Endometrial microvascular endothelial cells (primary cell): ENCODE results near the gene LYPLA2. TPM values are rescaled to one million over a fixed set of nuclear protein-coding genes. Genes with fewer than 3 reads are reported as not detected.
"Not testable (repeated sequence)": the region's sequence is repeated elsewhere in the genome, so short reads cannot be mapped to it uniquely, and the experiment has no call there.

Experiments
- in situ Hi-C: cut with HindIII; loops from 2 replicates; pipeline ENCODE4 v1.10.0; 2017; ENCODE audit warnings: low sequenced_read_pairs, low pct_unique_long_range_greater_than_20kb; ENCODE audit errors: inconsistent ontology term
- total RNA-seq: library from RNA; depleted of rRNA; stranded (reverse); fragments of >200 nt; gene quantifications from one replicate; pipeline ENCODE4 v1.2.3, GENCODE V29; 2015; ENCODE audit errors: inconsistent ontology term

LYPLA2 gene
- total RNA-seq, 1 donor from 2014 or later = 167 TPM

DNA sequence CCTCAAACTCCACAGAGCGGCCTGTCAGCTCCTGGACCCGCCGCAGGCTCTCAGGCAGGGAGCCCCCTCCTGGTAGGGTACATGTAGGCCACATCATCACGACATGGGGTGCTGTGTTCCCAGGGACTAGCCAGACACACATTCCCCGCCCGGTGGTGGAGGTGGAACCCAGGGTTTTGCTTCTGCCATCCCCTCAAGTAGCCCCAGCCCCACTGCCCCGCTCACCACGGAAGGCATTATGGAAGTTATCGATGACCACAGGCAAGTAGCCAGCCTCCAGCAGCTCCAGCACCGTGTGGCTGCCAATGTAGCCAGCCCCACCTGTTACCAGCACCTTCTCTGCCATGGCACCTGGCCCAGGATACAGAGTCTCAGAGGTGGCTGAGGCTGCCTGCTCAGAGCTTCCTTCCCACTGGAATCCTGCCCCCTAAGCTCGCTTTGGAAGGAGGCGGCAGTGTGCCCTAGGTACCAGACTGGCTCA, 7.8 kb downstream of the LYPLA2 start:
- in situ Hi-C loops = no loop called here

DNA sequence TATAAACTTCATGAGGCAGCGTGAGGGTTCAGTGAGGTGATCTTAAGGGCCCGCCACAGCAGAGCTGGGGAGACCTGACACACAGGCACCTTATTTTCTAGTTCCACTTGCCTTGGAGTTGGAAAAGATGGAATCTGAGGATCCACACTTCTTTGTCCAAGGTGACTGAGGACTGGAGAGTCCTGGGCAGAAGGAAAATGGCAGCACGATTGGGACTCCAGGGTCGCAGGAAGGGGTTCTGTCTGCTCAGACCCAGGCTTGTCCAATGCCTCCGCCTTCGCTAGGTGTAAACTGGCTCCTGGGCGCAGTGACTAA, 8.3 kb downstream of the LYPLA2 start:
- in situ Hi-C loops = no loop called here

DNA sequence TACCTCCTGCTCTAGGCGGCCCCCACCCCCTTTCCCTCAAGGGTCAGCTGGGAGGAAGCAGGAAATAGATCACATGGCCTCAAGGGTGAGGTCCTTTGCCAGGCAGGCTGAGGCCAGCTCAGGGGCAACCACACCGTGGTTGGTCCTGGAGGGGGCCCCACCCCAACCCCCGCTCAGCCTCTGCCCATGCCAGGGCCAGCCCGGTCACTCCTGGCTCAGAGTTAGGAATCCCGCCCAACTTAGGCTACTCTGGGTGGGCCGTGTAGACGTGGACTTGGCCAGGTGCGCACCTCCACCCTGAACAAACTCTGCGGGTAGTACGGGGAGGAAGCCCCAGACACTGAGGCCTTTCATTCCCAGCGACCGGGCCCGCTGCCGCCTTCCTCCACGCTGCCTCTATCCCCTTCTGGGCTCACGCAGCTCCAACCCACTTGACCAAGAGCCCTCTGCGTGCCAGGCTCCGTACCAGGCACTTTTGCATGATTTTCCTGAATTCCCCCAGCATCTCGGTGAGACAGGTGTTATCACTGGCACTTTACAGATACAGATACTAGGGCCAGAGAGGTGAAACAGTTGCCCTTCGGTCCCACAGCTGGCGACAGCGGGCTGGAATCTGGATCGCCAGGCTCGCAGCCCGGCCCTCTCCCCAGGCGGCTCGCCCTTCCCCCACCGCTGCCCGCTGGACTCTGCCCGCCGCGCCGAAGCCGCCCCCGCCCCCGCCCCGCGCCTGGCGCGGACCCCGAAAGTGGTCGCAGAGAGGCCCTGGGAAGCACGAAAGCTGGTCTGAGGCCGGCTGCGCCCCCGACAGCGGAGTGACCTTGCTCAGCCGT, 8.8 kb downstream of the LYPLA2 start:
- in situ Hi-C loops = no loop called here

- in situ Hi-C loops = no loop called here
Measured at GRCh38 chr1:23800400-23801337, 9.7 kb downstream of the LYPLA2 start, which contains the start of gene GALE. GALE (minus strand) TSS chr1:23800754; CDS start chr1:23799007, 1,747 bp downstream.

- in situ Hi-C loops = no loop called here
Measured at GRCh38 chr1:23801338-23801748, 10.4 kb downstream of the LYPLA2 start.

DNA sequence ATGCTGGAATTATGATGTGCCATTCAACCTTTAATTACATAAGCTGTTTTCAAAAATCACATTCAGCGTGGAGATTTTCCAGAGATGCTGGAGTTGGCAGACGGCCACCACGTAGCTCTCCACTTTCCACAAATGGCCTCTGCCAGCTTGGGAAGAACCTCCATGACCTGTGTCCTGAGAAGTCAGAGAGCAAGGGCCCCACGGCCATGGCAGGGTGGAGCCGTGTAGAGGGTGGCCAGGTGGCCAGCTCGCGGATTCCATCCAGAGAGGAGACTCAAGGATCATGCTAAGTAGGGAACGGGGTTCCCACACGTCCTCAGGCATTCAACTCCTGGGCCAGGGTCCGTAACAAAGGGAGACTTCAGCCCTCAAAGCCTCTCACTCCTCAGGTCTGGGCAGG, 10.9 kb downstream of the LYPLA2 start:
- in situ Hi-C loops = no loop called here

DNA sequence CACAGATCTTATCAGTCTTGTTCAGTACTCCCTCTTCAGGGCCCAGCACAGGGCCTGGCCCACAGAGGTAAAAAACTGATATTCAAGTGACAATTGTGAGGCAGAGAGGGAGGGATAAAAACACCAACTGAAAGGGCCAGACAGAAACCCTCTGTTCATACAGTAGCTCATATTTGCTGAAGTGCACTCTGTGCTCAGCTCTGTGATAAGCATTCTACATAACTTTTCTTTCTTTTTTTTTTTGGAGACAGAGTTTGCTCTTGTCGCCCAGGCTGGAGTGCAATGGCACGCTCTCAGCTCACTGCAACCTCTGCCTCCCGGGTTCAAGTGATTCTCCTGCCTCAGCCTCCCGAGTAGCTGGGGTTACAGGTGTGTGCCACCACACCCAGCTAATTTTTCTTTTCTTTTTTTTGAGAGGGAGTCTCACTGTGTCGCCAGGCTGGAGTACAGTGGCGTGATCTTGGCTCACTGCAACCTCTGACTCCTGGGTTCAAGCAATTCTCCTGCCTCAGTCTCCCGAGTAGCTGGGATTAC, 11.9 kb downstream of the LYPLA2 start:
- in situ Hi-C loops = not testable (repeated sequence)

GRCh38 chr1:23803674-23804073, 12.7 kb downstream of the LYPLA2 start:
- in situ Hi-C loops = no loop called here

DNA sequence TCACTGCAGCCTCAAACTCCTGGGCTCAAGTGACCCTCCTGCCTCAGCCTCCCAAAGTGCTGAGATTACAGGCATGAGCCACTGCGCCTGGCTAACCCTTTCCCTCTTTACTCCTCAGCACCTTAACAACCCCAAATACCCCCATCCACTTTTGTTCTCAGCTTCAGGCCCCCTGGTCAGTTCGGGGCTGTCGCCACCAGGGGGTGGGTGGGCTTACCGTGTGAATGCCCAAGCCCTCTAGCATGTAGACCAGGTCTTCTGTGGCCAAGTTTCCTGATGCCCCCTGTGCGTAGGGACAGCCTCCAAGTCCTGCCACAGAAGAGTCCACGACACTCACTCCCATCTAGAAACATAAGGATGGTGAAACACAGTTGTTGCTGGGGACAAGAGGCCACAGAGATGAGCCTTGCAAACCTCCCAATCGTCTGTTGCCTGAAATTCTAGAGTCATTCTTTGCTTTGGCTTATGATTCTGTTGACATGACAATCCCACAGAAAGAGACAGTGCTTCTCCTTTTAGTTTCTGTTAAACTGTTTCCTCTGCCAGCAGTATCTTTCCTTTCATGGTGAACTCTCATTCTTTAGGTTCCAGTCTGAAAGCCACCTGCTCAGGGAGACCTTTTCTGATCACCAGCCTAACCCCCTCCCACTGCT, 13.4 kb downstream of the LYPLA2 start:
- in situ Hi-C loops = no loop called here

DNA sequence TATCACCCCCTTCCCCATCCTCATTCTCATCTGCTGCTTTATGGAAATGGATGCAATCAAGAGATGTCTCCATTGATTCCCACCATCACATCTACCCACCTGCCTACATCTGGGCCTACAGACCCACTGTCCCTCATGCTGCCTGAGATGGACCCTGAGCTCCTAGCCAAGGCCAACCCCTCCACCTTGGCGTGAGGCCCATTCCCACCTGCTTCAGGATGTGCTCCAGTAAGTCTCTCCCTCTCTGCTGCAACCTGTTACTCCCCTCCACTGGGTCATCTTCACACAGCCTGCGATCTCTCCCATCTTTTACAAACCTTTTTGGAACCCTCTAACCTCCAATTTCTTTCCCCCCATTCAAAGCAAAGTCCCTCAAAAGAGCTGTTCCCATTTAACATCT, 14.1 kb downstream of the LYPLA2 start:
- in situ Hi-C loops = no loop called here

GRCh38 chr1:23806280-23806679, 15.3 kb downstream of the LYPLA2 start:
- in situ Hi-C loops = no loop called here

- in situ Hi-C loops = no loop called here
Measured at GRCh38 chr1:23807453-23807852, 16.5 kb downstream of the LYPLA2 start.

DNA sequence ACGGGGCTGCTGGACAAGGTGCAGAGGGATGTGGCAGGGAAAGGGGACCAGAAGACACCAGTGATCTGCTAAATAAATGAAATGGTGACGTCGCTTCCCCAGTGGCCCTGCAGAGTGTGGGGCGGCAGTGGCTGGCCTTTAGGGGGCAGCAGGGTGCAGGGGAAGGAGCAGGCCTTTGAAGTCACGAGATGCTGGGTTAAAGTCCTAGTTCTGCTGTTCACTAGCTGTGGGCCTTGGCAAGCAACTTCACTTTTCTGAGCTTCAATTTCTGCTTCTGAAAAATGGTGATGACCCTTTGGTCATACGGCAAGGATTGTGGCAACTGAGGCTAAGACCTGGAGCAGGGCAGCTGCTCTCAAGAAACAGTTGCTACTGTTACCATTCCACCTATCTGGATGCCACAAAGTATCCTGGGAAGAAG, 18.8 kb downstream of the LYPLA2 start:
- in situ Hi-C loops = no loop called here

DNA sequence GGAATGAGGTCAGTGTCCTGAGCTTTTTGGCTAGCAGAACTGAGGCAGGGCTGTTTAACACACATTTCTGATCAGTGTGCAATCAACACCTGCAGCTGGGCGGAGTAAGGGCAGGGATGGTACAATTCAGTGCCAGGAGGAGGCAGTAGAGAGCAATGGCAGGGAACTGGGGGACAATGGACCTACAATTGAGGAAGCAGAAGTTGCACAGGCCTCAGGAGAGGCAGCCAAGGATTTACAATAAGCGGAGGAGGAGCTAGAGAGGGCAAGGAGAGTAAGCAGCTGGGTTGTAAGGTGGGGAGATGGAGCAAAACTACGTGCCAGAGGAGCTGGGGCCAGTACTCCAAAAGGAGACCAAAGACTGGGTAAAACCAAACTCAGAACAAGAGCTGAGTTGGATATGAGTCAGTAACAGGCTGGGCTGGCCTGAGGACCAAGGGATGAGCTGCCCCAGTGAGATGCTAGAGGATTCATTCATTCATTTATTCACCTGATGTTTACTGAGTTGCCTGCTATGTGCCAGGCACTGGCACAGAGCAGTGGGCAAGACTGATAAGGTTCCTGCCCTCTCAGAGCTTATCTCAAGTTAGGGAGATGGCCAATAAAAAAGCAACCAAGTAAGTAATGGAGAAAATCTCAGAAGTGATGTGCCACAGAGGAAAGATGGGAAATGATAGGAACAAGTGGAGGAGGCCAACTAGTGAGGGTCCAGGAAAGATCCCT, 20.0 kb downstream of the LYPLA2 start:
- in situ Hi-C loops = no loop called here

GRCh38 chr1:23814016-23814415, 23.1 kb downstream of the LYPLA2 start:
- in situ Hi-C loops = no loop called here

- in situ Hi-C loops = no loop called here
Measured at GRCh38 chr1:23816361-23816760, 25.4 kb downstream of the LYPLA2 start.

- in situ Hi-C loops = no loop called here
Measured at GRCh38 chr1:23816906-23817305, 26.0 kb downstream of the LYPLA2 start.

- in situ Hi-C loops = no loop called here
Measured at GRCh38 chr1:23817633-23818032, 26.7 kb downstream of the LYPLA2 start.
